PC-9 (cell line): ENCODE measurements around the gene HELZ2.

Experiments
- EZH2 ChIP-seq: fragments of 200-600 bp; sonication (generic); IDR thresholded peaks from 2 replicates; pipeline ENCODE4 v1.8.0; 2017; ENCODE audit warnings: antibody characterized with exemption, low read depth
- TF ChIP-seq, protein P1 (sequence below): fragments of 200-600 bp; sonication (generic); conservative IDR thresholded peaks from 2 replicates; pipeline ENCODE4 v1.6.1; 2017; ENCODE audit warnings: mixed run types, antibody characterized with exemption, mild to moderate bottlenecking, moderate library complexity

DNA sequence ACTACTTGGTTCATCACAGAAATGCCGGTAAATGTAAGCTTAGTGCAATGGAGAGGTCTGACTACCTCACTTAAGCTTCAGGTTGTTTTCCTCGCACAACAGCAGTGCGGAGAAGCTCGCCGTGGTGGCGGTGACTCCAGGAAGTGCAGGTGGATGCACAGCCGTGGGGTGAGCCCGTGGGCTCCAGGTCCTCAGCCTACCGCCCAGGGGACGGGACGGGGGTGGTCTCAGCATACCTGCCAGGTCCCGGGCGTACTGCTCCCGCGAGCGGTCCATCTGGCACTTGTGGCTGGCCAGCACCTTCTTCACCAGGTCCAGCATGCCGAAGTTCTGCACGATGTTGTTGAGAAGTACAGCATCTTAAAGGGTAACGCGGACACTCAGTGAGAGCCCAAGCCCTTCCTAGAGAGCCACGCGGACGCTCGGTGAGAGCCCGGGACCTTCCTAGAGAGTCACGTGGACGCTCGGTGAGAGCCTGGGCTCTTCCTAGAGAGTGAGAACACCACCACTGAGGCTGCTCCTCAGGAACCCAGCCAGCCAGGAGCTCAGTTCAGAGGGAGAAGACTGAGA is 17.8 kb upstream of the HELZ2 start:
- TF ChIP-seq, protein P1, sequence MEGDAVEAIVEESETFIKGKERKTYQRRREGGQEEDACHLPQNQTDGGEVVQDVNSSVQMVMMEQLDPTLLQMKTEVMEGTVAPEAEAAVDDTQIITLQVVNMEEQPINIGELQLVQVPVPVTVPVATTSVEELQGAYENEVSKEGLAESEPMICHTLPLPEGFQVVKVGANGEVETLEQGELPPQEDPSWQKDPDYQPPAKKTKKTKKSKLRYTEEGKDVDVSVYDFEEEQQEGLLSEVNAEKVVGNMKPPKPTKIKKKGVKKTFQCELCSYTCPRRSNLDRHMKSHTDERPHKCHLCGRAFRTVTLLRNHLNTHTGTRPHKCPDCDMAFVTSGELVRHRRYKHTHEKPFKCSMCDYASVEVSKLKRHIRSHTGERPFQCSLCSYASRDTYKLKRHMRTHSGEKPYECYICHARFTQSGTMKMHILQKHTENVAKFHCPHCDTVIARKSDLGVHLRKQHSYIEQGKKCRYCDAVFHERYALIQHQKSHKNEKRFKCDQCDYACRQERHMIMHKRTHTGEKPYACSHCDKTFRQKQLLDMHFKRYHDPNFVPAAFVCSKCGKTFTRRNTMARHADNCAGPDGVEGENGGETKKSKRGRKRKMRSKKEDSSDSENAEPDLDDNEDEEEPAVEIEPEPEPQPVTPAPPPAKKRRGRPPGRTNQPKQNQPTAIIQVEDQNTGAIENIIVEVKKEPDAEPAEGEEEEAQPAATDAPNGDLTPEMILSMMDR: no peak
- TF ChIP-seq EZH2: no peak
